ENCODE measurements around the gene FOXI1. TPM values are rescaled to one million over a fixed set of nuclear protein-coding genes. Genes with fewer than 3 reads are reported as not detected.

FOXI1 gene
- not detected for total RNA-seq

- peak in 1 of 2 donors; percentile 17 for DNase-seq
- Histone ChIP-seq H3K27ac (no peak within 1 kb of the TSS), H3K9me3 (no peaks in the 10 kb centered on the region), H3K4me1 (no peaks in the 10 kb centered on the region), H3K4me3 (replicated peaks in 1 of 3) (no peak within 1 kb of the TSS), H3K27me3 (no peaks in the 10 kb centered on the region), H3K36me3 (no peaks in the 10 kb centered on the region)
- no peak for TF ChIP-seq POLR2A (IDR thresholded peaks at IDR 0.05)
- TF ChIP-seq CTCF (IDR thresholded peaks at IDR 0.05), result no peak
- WGBS, 2 donors, result 71 to 77% methylated on average over 37 to 45 of the region's 53 CpGs
- intact Hi-C loops (cut with DNase I), result loop anchor here (10.0 kb wide), 1 partner anchor 309 kb away; no protein-coding TSS in a partner anchor
Observed at GRCh38 chr5:170105642-170106611, at the start of gene FOXI1. Gene FOXI1, plus strand, starts transcription at chr5:170105897. Its CDS starts 61 bp downstream, at chr5:170105958.

GRCh38 chr5:170056561-170057267 is 49.0 kb upstream of the FOXI1 start:
- H3K36me3 ChIP-seq, result no peaks in the 10 kb centered on the region
- TF ChIP-seq POLR2A (IDR thresholded peaks at IDR 0.05) (no peak), CTCF (IDR thresholded peaks at IDR 0.05) (no peak)
- H3K4me3 ChIP-seq (replicated peaks in 1 of 3), result no peak overlapping the region
- H3K27me3 ChIP-seq, result no peaks in the 10 kb centered on the region
- H3K27ac ChIP-seq, result no peak overlapping the region
- DNase-seq, result no peak
- WGBS, 2 donors, result 67 to 80% methylated on average over 9 to 11 of the region's 11 CpGs
- intact Hi-C loops (cut with DNase I), result no loop called here
- peaks cover 0 to 5% of the 10 kb centered on the region in 2 donors for H3K4me1 ChIP-seq
- no peaks in the 10 kb centered on the region for H3K9me3 ChIP-seq

- no peak overlapping the region for H3K27ac ChIP-seq
- no peak overlapping the region for H3K4me3 ChIP-seq (replicated peaks in 1 of 3)
- no peaks in the 10 kb centered on the region for H3K27me3 ChIP-seq
- no peaks in the 10 kb centered on the region for H3K9me3 ChIP-seq
- H3K36me3 ChIP-seq, result no peaks in the 10 kb centered on the region
- intact Hi-C loops (cut with DNase I), result no loop called here
- WGBS, 2 donors, result 44 to 46% methylated on average over 11 of the region's 11 CpGs
- DNase-seq, result peak; percentile 4 to 7
- no peak for TF ChIP-seq CTCF (IDR thresholded peaks at IDR 0.05)
- TF ChIP-seq POLR2A (IDR thresholded peaks at IDR 0.05), result no peak
- peaks cover 0 to 5% of the 10 kb centered on the region in 2 donors for H3K4me1 ChIP-seq
Observed at GRCh38 chr5:170057311-170057710, 48.4 kb upstream of the FOXI1 start.

GRCh38 chr5:170059221-170059620 is 46.5 kb upstream of the FOXI1 start:
- DNase-seq, result no peak
- intact Hi-C loops (cut with DNase I), result no loop called here
- Histone ChIP-seq H3K27ac (no peak overlapping the region), H3K36me3 (no peaks in the 10 kb centered on the region), H3K27me3 (no peaks in the 10 kb centered on the region), H3K4me3 (replicated peaks in 1 of 3) (no peak overlapping the region), H3K4me1 (peaks cover 0 to 5% of the 10 kb centered on the region in 2 donors), H3K9me3 (no peaks in the 10 kb centered on the region)
- 36 to 96% methylated on average over 1 of the region's 1 CpG for WGBS, 2 donors
- TF ChIP-seq POLR2A (IDR thresholded peaks at IDR 0.05) (no peak), CTCF (IDR thresholded peaks at IDR 0.05) (no peak)
